ENCODE data around the gene EFCAB11.

- TF ChIP-seq CTCF (IDR thresholded peaks at IDR 0.05) (no peak), POLR2AphosphoS5 (IDR thresholded peaks at IDR 0.05) (no peak)
These were observed 43.9 kb downstream of the EFCAB11 start for GRCh38 chr14:89910691-89911009.

Data from breast epithelium (tissue), 3 donors.